A549 (cell line): ENCODE data around the gene SIDT1. TPM values are rescaled to one million over a fixed set of nuclear protein-coding genes. Genes with fewer than 3 reads are reported as not detected.

ENCODE experiments used
- ATAC-seq, 2 experiments: fragments of 200-7000 bp in 1 of 2; fragments of >200 bp in 1 of 2; cut with Nextera tagmentation in 1 of 2; cut with Tn5 transposase in 1 of 2; 3 replicates each; pipeline versions ENCODE4 v1.8.0 to v1.9.1; 2018 to 2020; ENCODE audit warnings: mild to moderate bottlenecking in 1 of 2, moderate library complexity in 1 of 2
- CTCF ChIA-PET: fragments of 300-600 bp; sonication (Branson Sonifier 250); formaldehyde crosslinking; extraction: SDS; loops from one replicate; lab custom pipeline; 2021; ENCODE audit warnings: antibody characterized with exemption, inconsistent platforms; lab: Yijun Ruan, JAX
- POLR2A ChIA-PET: fragments of 350-600 bp; formaldehyde crosslinking; extraction: SDS; loops from one replicate; lab custom pipeline; 2021; ENCODE audit warnings: antibody characterized with exemption, inconsistent platforms; lab: Yijun Ruan, JAX
- DNase-seq, 2 experiments: peaks; one replicate each; pipeline versions ENCODE4 v3.0.0 to v3.0.0-alpha.2; 2011 to 2016; ENCODE audit warnings: low read depth in 1 of 2, low spot score in 1 of 2
- FAIRE-seq: peaks from 2 replicates; lab custom pipeline; 2011; peaks lifted over from hg19 to GRCh38; lab: Jason Lieb, UNC
- H3K27ac ChIP-seq, 2 experiments: fragments of >200 bp; sonication (Bioruptor Twin); formaldehyde crosslinking; 3 replicates each; pipeline ENCODE4 v1.5.1; 2016 to 2017
- H3K4me1 ChIP-seq: fragments of >200 bp; sonication (Bioruptor Twin); formaldehyde crosslinking; 3 replicates; pipeline ENCODE4 v1.6.1; 2016
- H3K4me2 ChIP-seq: fragments of >200 bp; sonication (Bioruptor Twin); formaldehyde crosslinking; 3 replicates; pipeline ENCODE4 v1.6.1; 2016
- H3K4me3 ChIP-seq: fragments of >200 bp; sonication (Bioruptor Twin); formaldehyde crosslinking; 3 replicates; pipeline ENCODE4 v1.5.1; 2016
- H3K9me3 ChIP-seq: fragments of >200 bp; sonication (Bioruptor Twin); formaldehyde crosslinking; 3 replicates; pipeline ENCODE4 v1.6.1; 2016
- BCL3 ChIP-seq: fragments of >200 bp; sonication (Bioruptor Twin); formaldehyde crosslinking; IDR thresholded peaks from 3 replicates; pipeline ENCODE4 v1.6.1; 2016
- CBX2 ChIP-seq: fragments of 200-600 bp; sonication (generic); IDR thresholded peaks from 2 replicates; pipeline ENCODE4 v1.6.1; 2016; ENCODE audit warnings: low read depth, mild to moderate bottlenecking, borderline replicate concordance
- CBX8 ChIP-seq: fragments of 200-600 bp; sonication (generic); IDR thresholded peaks from 2 replicates; pipeline ENCODE4 v1.6.1; 2016
- CEBPB ChIP-seq, 2 experiments: fragments of >200 bp in 1 of 2; sonication (Bioruptor Twin) in 1 of 2; formaldehyde crosslinking in 1 of 2; IDR thresholded peaks; 2 replicates each; pipeline ENCODE4 v1.6.1; 2012 to 2016
- CHD4 ChIP-seq: fragments of 200-600 bp; sonication (generic); IDR thresholded peaks from 2 replicates; pipeline ENCODE4 v1.6.1; 2016; ENCODE audit warnings: antibody characterized with exemption, mild to moderate bottlenecking, borderline replicate concordance
- EHMT2 ChIP-seq: fragments of 200-600 bp; sonication (generic); IDR thresholded peaks from 2 replicates; pipeline ENCODE4 v1.6.1; 2016; ENCODE audit warnings: antibody characterized with exemption, low read depth, mild to moderate bottlenecking, moderate library complexity
- ELK1 ChIP-seq: fragments of 150-350 bp; IDR thresholded peaks from 2 replicates; pipeline ENCODE4 v1.6.1; 2014; ENCODE audit warnings: low read depth, mild to moderate bottlenecking, low read length
- FOSL2 ChIP-seq, 2 experiments: fragments of 450-650 bp in 1 of 2; fragments of >200 bp in 1 of 2; sonication (Bioruptor Twin) in 1 of 2; formaldehyde crosslinking; IDR thresholded peaks; 2 replicates each; pipeline versions ENCODE4 v1.5.0 to v1.6.1; 2016 to 2020; ENCODE audit warnings: mild to moderate bottlenecking in 1 of 2, moderate library complexity in 1 of 2
- GATA3 ChIP-seq: IDR thresholded peaks from 2 replicates; pipeline ENCODE4 v1.6.1; 2012; ENCODE audit warnings: borderline replicate concordance
- HEYL ChIP-seq: fragments of 250-450 bp; sonication (Bioruptor Pico); IDR thresholded peaks from 2 replicates; pipeline ENCODE4 v1.8.0; 2021; ENCODE audit warnings: mild to moderate bottlenecking, moderate library complexity
- HOXB13 ChIP-seq: fragments of 250-450 bp; sonication (Bioruptor Pico); IDR thresholded peaks from 2 replicates; pipeline ENCODE4 v1.5.0; 2020; ENCODE audit warnings: low read depth, mild to moderate bottlenecking, moderate library complexity
- JUN ChIP-seq, 2 experiments: fragments of >200 bp; sonication (Bioruptor Twin); formaldehyde crosslinking; IDR thresholded peaks; 2 replicates in 1 of 2; 3 replicates in 1 of 2; pipeline ENCODE4 v1.6.1; 2016 to 2017
- JUNB ChIP-seq: fragments of >200 bp; sonication (Bioruptor Twin); formaldehyde crosslinking; IDR thresholded peaks from 2 replicates; pipeline ENCODE4 v1.6.1; 2016
- KDM1A ChIP-seq: fragments of 200-600 bp; sonication (generic); IDR thresholded peaks from 2 replicates; pipeline ENCODE4 v1.6.1; 2016; ENCODE audit warnings: low read depth, mild to moderate bottlenecking
- MAFK ChIP-seq: fragments of 450-650 bp; IDR thresholded peaks from 2 replicates; pipeline ENCODE4 v1.6.1; 2014; ENCODE audit not compliant: partially characterized antibody
- MAX ChIP-seq: IDR thresholded peaks from 2 replicates; pipeline ENCODE4 v1.6.1; 2012
- NFE2L2 ChIP-seq: fragments of 150-350 bp; conservative IDR thresholded peaks from 2 replicates; pipeline ENCODE4 v1.6.1; 2014; ENCODE audit warnings: low read length
- NR3C1 ChIP-seq: fragments of >200 bp; sonication (Bioruptor Twin); formaldehyde crosslinking; IDR thresholded peaks from 3 replicates; pipeline ENCODE4 v1.6.1; 2017
- PBX3 ChIP-seq: IDR thresholded peaks from 2 replicates; pipeline ENCODE4 v1.6.1; 2012
- POLR2A ChIP-seq: IDR thresholded peaks from 2 replicates; pipeline ENCODE4 v1.6.1; 2012; ENCODE audit warnings: mild to moderate bottlenecking, low read length
- RCOR1 ChIP-seq: fragments of 150-350 bp; IDR thresholded peaks from 2 replicates; pipeline ENCODE4 v1.6.1; 2014; ENCODE audit warnings: antibody characterized with exemption, low read length, low read depth
- SMC3 ChIP-seq: fragments of >200 bp; sonication (Bioruptor Twin); formaldehyde crosslinking; IDR thresholded peaks from 3 replicates; pipeline ENCODE4 v1.6.1; 2018; ENCODE audit warnings: inconsistent platforms
- USF2 ChIP-seq: fragments of 450-650 bp; IDR thresholded peaks from 2 replicates; pipeline ENCODE4 v1.6.1; 2014; ENCODE audit warnings: antibody characterized with exemption
- WGBS: methylation state at CpG from one replicate; pipeline ENCODE4 v1.1.6; 2017; ENCODE audit errors: missing lambda C conversion rate; 5-methylcytosine and 5-hydroxymethylcytosine counted together
- polyA plus RNA-seq, 4 experiments: library from polyadenylated mRNA; depleted of rRNA in 3 of 4; stranded (reverse); fragments of >200 nt; fragmentation: RNase III in 1 of 4; extraction: RNeasy Plus Mini Kit Qiagen cat#74134 plus additional on column Dnase treatment in 1 of 4; gene quantifications; 2 replicates in 3 of 4; 3 replicates in 1 of 4; pipeline ENCODE4 v1.2.3, GENCODE V29; 2011 to 2017

Gene SIDT1
- polyA plus RNA-seq, 2 of the 4 experiments (the other 2 are of a cell fraction) = 0.43 to 7.5 TPM

GRCh38 chr3:113501597-113501996 lies 30.8 kb upstream of the SIDT1 start:
- TF ChIP-seq USF2 = no peak
- TF ChIP-seq MAFK = peak; percentile 98
- peak; percentile 75 for TF ChIP-seq NFE2L2
- no peaks in the 10 kb centered on the region for H3K9me3 ChIP-seq
- WGBS = 84% methylated on average over 2 of the region's 2 CpGs
- peaks cover 25% of the 10 kb centered on the region for H3K4me1 ChIP-seq
- ChIA-PET CTCF (interaction anchor here (2.7 to 3.4 kb wide), 2 partner anchors 8 to 76 kb away, joined by 11 to 12 read pairs; no protein-coding TSS in a partner anchor), POLR2A (no interaction called here)
- ATAC-seq = no peak
- no peak overlapping the region for H3K4me2 ChIP-seq
- no peak for FAIRE-seq
- H3K27ac ChIP-seq = no peak overlapping the region; a peak in 1 of 6 replicates
- DNase-seq = no peak
- no peak overlapping the region for H3K4me3 ChIP-seq

GRCh38 chr3:113505867-113506266 lies 26.5 kb upstream of the SIDT1 start:
- CTCF ChIA-PET = interaction anchor here (0.9 to 1.2 kb wide), 2 partner anchors 9 to 12 kb away, joined by 3 to 4 read pairs; no protein-coding TSS in a partner anchor
- no peak for FAIRE-seq

GRCh38 chr3:113507501-113508067 lies 24.8 kb upstream of the SIDT1 start:
- Histone ChIP-seq H3K4me2 (no peak overlapping the region), H3K27ac (no peak overlapping the region), H3K4me3 (no peak overlapping the region), H3K9me3 (0 out of 3 replicates have a peak, but pooled peaks cover 3% of the 10 kb centered on the region), H3K4me1 (no peaks in the 10 kb centered on the region)
- ChIA-PET CTCF (interaction anchor here (1.3 to 1.9 kb wide), 4 partner anchors 9 to 14 kb away, joined by 4 to 5 read pairs (median 4); no protein-coding TSS in a partner anchor), POLR2A (no interaction called here)
- FAIRE-seq (no peak), DNase-seq (no peak), ATAC-seq (no peak)
- 71% methylated on average over 4 of the region's 4 CpGs for WGBS
- TF ChIP-seq CBX8 (no peak), JUNB (no peak), HEYL (no peak), CBX2 (no peak), NR3C1 (no peak), GATA3 (no peak), KDM1A (no peak), MAX (no peak), SMC3 (no peak), CEBPB (IDR thresholded peaks at IDR 0.05) (no peak), JUN (IDR thresholded peaks at IDR 0.05) (no peak), RCOR1 (no peak), CHD4 (no peak), EHMT2 (no peak), FOSL2 (IDR thresholded peaks at IDR 0.05) (no peak), FOSL2 (CRISPR knock-in tag; IDR thresholded peaks at IDR 0.05) (no peak), PBX3 (no peak), HOXB13 (no peak), POLR2A (no peak)

More at GRCh38 chr3:113505867-113506266, 26.5 kb upstream of the SIDT1 start:
- DNase-seq = no peak
- TF ChIP-seq ELK1 = no peak
- no peak for TF ChIP-seq BCL3
- TF ChIP-seq, all 56 proteins: peak for 0
- POLR2A ChIA-PET = no interaction called here
- H3K4me1 ChIP-seq = no peaks in the 10 kb centered on the region
- no peak for ATAC-seq
- H3K4me3 ChIP-seq = no peak overlapping the region
- H3K4me2 ChIP-seq = no peak overlapping the region
- WGBS = 82% methylated on average over 3 of the region's 3 CpGs
- 0 out of 3 replicates have a peak, but pooled peaks cover 3% of the 10 kb centered on the region for H3K9me3 ChIP-seq
- no peak overlapping the region for H3K27ac ChIP-seq
